Mesothelial cell of epicardium (in vitro differentiated cells): ENCODE results near the gene SLC24A3. TPM values are rescaled to one million over a fixed set of nuclear protein-coding genes. Genes with fewer than 3 reads are reported as not detected.
A peak's percentile ranks its signal among the peaks of the same experiment; 100 is the strongest.

ENCODE experiments used
- DNase-seq, 2 experiments: peaks; one replicate each; pipeline ENCODE4 v3.0.0; 2021; ENCODE audit warnings: low spot score in 2 of 2; ENCODE audit not compliant: unreplicated experiment in 2 of 2
- H3K27ac Mint-ChIP-seq: 2 replicates; pipeline ENCODE4 v1.8.0; 2021; ENCODE audit warnings: mixed read lengths
- H3K27me3 Mint-ChIP-seq: 2 replicates; pipeline ENCODE4 v1.8.0; 2021; ENCODE audit warnings: low read depth, mixed read lengths
- H3K36me3 Mint-ChIP-seq: 2 replicates; pipeline ENCODE4 v1.8.0; 2021; ENCODE audit warnings: mixed read lengths
- H3K4me1 Mint-ChIP-seq: 2 replicates; pipeline ENCODE4 v1.8.0; 2021; ENCODE audit warnings: mixed read lengths
- H3K4me3 Mint-ChIP-seq: 2 replicates; pipeline ENCODE4 v1.8.0; 2021; ENCODE audit warnings: mild to moderate bottlenecking, moderate library complexity, mixed read lengths
- H3K9me3 Mint-ChIP-seq: 2 replicates; pipeline ENCODE4 v1.8.0; 2021; ENCODE audit warnings: mixed read lengths
- CTCF ChIP-seq: fragments of 200-600 bp; sonication (generic); IDR thresholded peaks from one replicate; pipeline ENCODE4 v1.5.0; 2021; ENCODE audit warnings: antibody characterized with exemption; ENCODE audit not compliant: unreplicated experiment
- total RNA-seq: library from RNA; stranded (reverse); gene quantifications from 3 replicates; pipeline ENCODE4 v1.2.1, GENCODE V29; 2021

The SLC24A3 gene
- total RNA-seq, 1 donor from 2014 or later = 3.2 TPM

DNA sequence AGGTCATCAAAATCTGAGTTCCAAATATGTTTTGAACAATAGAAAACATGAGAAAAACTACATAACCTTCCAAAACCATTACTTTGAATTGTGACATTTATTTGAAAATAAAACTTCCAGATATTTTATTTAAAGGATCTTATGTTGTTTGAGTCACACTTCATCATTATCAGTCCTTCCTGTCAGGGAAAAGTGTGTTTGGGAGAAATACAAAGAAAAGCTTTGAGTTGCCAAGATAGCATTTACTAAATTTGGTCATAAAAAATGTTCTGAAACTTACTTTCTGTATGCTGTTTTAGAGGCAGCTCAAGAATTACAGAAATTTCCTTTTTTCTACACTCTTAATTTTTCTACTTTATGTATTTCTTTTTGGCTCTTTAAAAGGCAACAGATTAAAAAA, 337.5 kb downstream of the SLC24A3 start:
- Mint-ChIP-seq H3K4me3 (no peak overlapping the region), H3K4me1 (peaks cover 10% of the 10 kb centered on the region), H3K9me3 (no peaks in the 10 kb centered on the region), H3K27ac (no peak overlapping the region), H3K36me3 (no peaks in the 10 kb centered on the region), H3K27me3 (no peaks in the 10 kb centered on the region)
- no peak for DNase-seq
- TF ChIP-seq CTCF = no peak

DNA sequence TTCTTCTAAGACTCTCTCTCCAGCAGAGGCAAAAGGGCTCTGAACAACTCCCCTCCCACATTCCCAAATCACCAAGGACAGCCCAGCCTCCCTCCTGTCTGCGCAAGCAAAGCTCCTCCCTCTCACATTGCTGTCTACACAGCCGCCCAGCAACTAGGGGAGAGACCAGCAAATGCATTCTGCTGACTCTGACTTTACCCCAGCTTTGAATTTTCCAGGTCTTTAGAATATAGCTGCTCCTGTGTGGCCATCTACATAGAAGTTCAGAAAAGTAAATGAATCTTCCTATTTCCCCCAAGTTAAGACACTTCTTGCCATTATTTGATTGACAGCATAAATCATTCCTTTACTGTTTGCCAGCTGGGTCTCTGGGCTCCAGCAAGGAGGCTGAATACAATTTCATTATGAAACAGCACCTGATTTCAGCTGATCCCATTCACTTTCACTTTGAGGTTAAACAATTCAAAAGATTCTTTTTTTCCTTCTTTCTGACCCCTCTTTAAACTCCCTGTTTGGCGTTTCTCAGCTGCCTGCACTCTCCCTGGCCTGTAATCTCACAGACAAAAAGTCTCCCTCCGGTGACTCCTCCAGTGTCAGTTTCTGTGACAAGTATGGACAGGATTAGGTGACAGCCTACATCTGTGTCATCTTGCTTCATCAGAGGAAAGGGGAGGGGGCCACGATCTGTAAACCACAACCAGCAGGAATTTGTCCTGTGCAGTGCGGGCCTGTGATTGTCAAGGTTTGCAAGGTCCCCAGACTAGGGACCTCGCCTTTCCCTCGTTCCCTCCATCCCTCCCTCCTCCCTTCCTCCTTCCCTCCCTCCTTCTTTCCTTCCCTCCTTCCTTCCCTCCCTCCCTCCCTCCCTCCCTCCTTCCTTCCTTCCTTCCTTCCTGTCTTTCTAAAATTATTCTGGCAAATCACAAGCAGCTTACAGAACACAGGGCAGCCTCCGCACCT, 340.1 kb downstream of the SLC24A3 start:
- H3K27ac Mint-ChIP-seq = no peak overlapping the region
- peak; percentile 43 to 56 for DNase-seq
- H3K27me3 Mint-ChIP-seq = no peaks in the 10 kb centered on the region
- no peaks in the 10 kb centered on the region for H3K36me3 Mint-ChIP-seq
- H3K9me3 Mint-ChIP-seq = no peaks in the 10 kb centered on the region
- no peak for TF ChIP-seq CTCF
- no peak overlapping the region for H3K4me3 Mint-ChIP-seq
- peaks cover 13% of the 10 kb centered on the region for H3K4me1 Mint-ChIP-seq

DNA sequence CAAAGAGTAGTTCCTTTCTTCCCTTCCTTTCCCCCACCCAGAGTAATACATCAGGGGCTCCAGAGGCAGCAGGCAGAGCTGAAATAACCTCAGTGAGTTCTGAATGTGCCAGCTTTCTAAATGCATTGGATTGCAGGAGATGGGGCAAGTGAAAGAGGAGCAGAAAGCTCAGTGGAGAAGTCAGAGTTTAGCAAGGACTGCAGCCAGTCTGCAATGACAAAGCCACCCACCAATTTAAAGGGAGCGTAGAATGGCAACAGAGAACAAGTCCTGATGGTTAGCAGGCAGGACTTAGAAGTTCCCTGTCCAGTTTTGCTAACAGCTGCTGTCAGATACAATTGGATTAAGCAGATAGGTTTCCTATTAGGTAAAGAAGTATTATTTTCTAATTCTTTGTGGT, 342.2 kb downstream of the SLC24A3 start:
- H3K9me3 Mint-ChIP-seq = no peaks in the 10 kb centered on the region
- no peak for TF ChIP-seq CTCF
- H3K4me1 Mint-ChIP-seq = peaks cover 13% of the 10 kb centered on the region
- no peaks in the 10 kb centered on the region for H3K27me3 Mint-ChIP-seq
- no peaks in the 10 kb centered on the region for H3K36me3 Mint-ChIP-seq
- no peak for DNase-seq
- no peak overlapping the region for H3K27ac Mint-ChIP-seq
- H3K4me3 Mint-ChIP-seq = no peak overlapping the region

- TF ChIP-seq CTCF = no peak
- peaks cover 7% of the 10 kb centered on the region for H3K4me1 Mint-ChIP-seq
- no peaks in the 10 kb centered on the region for H3K36me3 Mint-ChIP-seq
- H3K9me3 Mint-ChIP-seq = no peaks in the 10 kb centered on the region
- DNase-seq = no peak
- H3K27me3 Mint-ChIP-seq = no peaks in the 10 kb centered on the region
- H3K27ac Mint-ChIP-seq = no peak overlapping the region
- no peak overlapping the region for H3K4me3 Mint-ChIP-seq
These were observed 343.3 kb downstream of the SLC24A3 start for GRCh38 chr20:19555726-19556125.

DNA sequence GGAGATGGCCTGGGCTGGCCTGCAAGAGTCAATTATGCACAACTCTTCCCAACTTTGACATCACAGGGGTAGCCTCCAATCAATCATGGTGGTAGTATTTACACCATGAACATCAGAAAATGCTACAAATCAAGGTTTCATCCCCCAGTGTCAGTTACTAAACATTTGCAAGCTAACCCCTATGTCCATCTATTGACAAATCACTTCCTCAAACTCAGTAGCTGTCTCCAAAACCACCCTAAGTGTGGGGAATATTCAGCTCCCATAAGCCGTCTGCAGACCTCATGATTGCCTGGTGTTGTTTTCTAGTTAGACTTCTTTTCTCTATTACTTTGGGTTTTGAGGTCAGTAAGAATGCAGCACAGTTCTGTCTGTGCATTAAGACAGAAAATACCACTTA, 344.8 kb downstream of the SLC24A3 start:
- Mint-ChIP-seq H3K4me3 (no peak overlapping the region), H3K36me3 (no peaks in the 10 kb centered on the region), H3K27me3 (no peaks in the 10 kb centered on the region), H3K4me1 (peaks cover 3% of the 10 kb centered on the region), H3K27ac (no peak overlapping the region), H3K9me3 (no peaks in the 10 kb centered on the region)
- no peak for TF ChIP-seq CTCF
- no peak for DNase-seq
